DOHH2 (cell line): ENCODE measurements around the gene PRKCE.

Experiments used
- H3F3A ChIP-seq: fragments of 200-600 bp; sonication (generic), shearing (Covaris generic); 2 replicates; pipeline ENCODE4 v1.6.0; 2016; ENCODE audit warnings: antibody characterized with exemption, mild to moderate bottlenecking; ENCODE audit not compliant: control insufficient read depth, insufficient read depth
- H3K27ac ChIP-seq: fragments of 200-600 bp; sonication (generic); 2 replicates; pipeline ENCODE4 v1.5.1; 2014; ENCODE audit warnings: low read depth, mild to moderate bottlenecking, low read length, moderate library complexity
- H3K27me3 ChIP-seq: fragments of 200-600 bp; sonication (generic); 2 replicates; pipeline ENCODE4 v1.6.1; 2014; ENCODE audit warnings: mild to moderate bottlenecking, low read length, mixed read lengths; ENCODE audit not compliant: control insufficient read depth
- H3K36me3 ChIP-seq: fragments of 200-600 bp; sonication (generic); 2 replicates; pipeline ENCODE4 v1.6.1; 2014; ENCODE audit warnings: mild to moderate bottlenecking, low read length, moderate library complexity, mixed read lengths; ENCODE audit not compliant: control insufficient read depth
- H3K4me1 ChIP-seq: fragments of 200-600 bp; sonication (generic); 2 replicates; pipeline ENCODE4 v1.6.1; 2014; ENCODE audit warnings: mild to moderate bottlenecking, low read length, mixed read lengths; ENCODE audit not compliant: control insufficient read depth
- H3K4me2 ChIP-seq: fragments of 200-600 bp; sonication (generic); 2 replicates; pipeline ENCODE4 v1.6.0; 2014; ENCODE audit warnings: mild to moderate bottlenecking, low read length, moderate library complexity
- H3K4me3 ChIP-seq: fragments of 200-600 bp; sonication (generic); 2 replicates; pipeline ENCODE4 v1.5.1; 2014; ENCODE audit warnings: mild to moderate bottlenecking, low read length, mixed read lengths
- H3K79me2 ChIP-seq: fragments of 200-600 bp; sonication (generic); 2 replicates; pipeline ENCODE4 v1.6.1; 2014; ENCODE audit warnings: mild to moderate bottlenecking, low read length, mixed read lengths; ENCODE audit not compliant: control insufficient read depth
- H3K9me2 ChIP-seq: fragments of 200-600 bp; sonication (generic); replicated peaks from 2 replicates; pipeline ENCODE4 v1.6.1; 2014; ENCODE audit warnings: mild to moderate bottlenecking, low read length, mixed read lengths; ENCODE audit not compliant: control insufficient read depth
- H3K9me3 ChIP-seq: fragments of 200-600 bp; sonication (generic); 2 replicates; pipeline ENCODE4 v1.6.1; 2014; ENCODE audit warnings: antibody characterized with exemption, low read length, mixed read lengths; ENCODE audit not compliant: control insufficient read depth, insufficient read depth
- H4K20me1 ChIP-seq: fragments of 200-600 bp; sonication (generic); 2 replicates; pipeline ENCODE4 v1.6.0; 2014; ENCODE audit warnings: low read depth, mild to moderate bottlenecking, antibody characterized with exemption, low read length, moderate library complexity; ENCODE audit not compliant: control insufficient read depth, insufficient read depth
- EZH2phosphoT487 ChIP-seq: fragments of 200-600 bp; sonication (generic); IDR thresholded peaks from 2 replicates; pipeline ENCODE4 v1.6.1; 2017; ENCODE audit warnings: borderline replicate concordance, mild to moderate bottlenecking, antibody characterized with exemption, low read length, moderate library complexity, mixed read lengths
- TF ChIP-seq, protein P1 (sequence below): fragments of 200-600 bp; sonication (generic); IDR thresholded peaks from one replicate; pipeline ENCODE4 v1.5.1; 2014; ENCODE audit warnings: antibody characterized with exemption, mild to moderate bottlenecking, low read depth, low read length; ENCODE audit not compliant: poor library complexity, severe bottlenecking

The PRKCE gene

DNA sequence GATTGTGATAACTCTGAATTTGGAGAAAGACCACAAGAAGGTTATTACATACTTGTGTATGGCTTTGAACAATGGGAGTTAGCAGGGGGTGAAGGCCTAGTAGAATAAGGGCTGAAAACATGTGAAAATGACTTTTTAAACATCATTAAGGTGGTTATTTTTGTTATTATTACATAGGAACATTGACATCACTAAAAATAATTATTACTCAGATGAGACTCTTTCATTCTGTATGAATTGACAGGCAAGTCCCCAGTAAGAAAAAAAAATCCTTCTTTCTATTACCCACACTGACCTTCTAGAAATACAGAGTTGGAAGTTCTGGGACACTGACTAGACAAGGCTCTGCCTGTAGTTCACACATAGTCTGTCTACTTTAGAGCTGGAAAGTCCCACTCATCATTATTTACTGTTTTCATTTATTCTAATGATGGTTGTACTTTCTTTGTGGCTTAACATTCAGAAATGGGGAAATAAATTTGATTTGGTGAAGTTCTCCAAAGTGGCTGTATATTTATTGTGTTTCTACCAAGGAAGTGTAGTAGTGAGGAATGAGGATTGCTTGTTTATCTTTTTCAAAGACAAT is 426.1 kb downstream of the PRKCE start:
- Histone ChIP-seq H3K4me1 (no peaks in the 10 kb centered on the region), H3K9me3 (no peaks in the 10 kb centered on the region), H3F3A (no peaks in the 10 kb centered on the region), H4K20me1 (no peaks in the 10 kb centered on the region), H3K27ac (no peak overlapping the region), H3K36me3 (no peaks in the 10 kb centered on the region), H3K79me2 (no peaks in the 10 kb centered on the region), H3K4me3 (no peak overlapping the region), H3K27me3 (no peaks in the 10 kb centered on the region), H3K9me2 (no peaks in the 10 kb centered on the region), H3K4me2 (no peak overlapping the region)
- TF ChIP-seq, protein P1, sequence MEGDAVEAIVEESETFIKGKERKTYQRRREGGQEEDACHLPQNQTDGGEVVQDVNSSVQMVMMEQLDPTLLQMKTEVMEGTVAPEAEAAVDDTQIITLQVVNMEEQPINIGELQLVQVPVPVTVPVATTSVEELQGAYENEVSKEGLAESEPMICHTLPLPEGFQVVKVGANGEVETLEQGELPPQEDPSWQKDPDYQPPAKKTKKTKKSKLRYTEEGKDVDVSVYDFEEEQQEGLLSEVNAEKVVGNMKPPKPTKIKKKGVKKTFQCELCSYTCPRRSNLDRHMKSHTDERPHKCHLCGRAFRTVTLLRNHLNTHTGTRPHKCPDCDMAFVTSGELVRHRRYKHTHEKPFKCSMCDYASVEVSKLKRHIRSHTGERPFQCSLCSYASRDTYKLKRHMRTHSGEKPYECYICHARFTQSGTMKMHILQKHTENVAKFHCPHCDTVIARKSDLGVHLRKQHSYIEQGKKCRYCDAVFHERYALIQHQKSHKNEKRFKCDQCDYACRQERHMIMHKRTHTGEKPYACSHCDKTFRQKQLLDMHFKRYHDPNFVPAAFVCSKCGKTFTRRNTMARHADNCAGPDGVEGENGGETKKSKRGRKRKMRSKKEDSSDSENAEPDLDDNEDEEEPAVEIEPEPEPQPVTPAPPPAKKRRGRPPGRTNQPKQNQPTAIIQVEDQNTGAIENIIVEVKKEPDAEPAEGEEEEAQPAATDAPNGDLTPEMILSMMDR, result no peak
- TF ChIP-seq EZH2phosphoT487, result no peak

DNA sequence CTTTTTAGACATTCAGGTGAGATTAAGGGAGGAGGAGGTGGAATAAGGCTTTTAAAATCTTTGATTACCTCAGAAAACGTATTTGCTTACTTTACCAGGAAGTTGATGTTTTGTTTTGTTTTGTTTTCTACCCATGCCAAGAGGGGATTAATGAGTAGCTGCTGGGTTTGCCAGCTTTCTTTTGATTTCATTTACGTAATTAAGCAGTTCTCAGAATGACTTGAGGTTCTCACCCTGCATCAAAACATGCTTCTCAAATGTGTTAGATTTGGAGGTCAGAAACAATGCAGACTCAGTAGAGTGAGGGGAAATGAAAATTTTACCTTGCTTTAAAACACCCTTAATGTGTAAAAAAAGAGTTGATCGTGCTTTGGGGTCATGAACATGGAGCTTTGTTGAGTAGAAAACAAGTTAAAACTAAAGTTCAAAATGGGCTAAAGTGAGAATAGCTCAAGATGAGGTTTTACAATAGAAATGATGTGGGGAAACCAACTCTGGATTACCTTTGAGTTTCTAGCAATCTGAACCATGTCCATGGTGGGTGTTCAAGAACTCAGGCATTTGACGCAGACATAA is 428.6 kb downstream of the PRKCE start:
- no peak for TF ChIP-seq EZH2phosphoT487
- TF ChIP-seq, protein P1, result no peak
- H3K4me2 ChIP-seq, result no peak overlapping the region
- H3K9me2 ChIP-seq, result no peaks in the 10 kb centered on the region
- no peaks in the 10 kb centered on the region for H3K79me2 ChIP-seq
- no peaks in the 10 kb centered on the region for H3K9me3 ChIP-seq
- no peaks in the 10 kb centered on the region for H3K36me3 ChIP-seq
- H3F3A ChIP-seq, result no peaks in the 10 kb centered on the region
- H3K4me1 ChIP-seq, result no peaks in the 10 kb centered on the region
- H3K27ac ChIP-seq, result no peak overlapping the region
- no peak overlapping the region for H3K4me3 ChIP-seq
- no peaks in the 10 kb centered on the region for H3K27me3 ChIP-seq
- H4K20me1 ChIP-seq, result no peaks in the 10 kb centered on the region

DNA sequence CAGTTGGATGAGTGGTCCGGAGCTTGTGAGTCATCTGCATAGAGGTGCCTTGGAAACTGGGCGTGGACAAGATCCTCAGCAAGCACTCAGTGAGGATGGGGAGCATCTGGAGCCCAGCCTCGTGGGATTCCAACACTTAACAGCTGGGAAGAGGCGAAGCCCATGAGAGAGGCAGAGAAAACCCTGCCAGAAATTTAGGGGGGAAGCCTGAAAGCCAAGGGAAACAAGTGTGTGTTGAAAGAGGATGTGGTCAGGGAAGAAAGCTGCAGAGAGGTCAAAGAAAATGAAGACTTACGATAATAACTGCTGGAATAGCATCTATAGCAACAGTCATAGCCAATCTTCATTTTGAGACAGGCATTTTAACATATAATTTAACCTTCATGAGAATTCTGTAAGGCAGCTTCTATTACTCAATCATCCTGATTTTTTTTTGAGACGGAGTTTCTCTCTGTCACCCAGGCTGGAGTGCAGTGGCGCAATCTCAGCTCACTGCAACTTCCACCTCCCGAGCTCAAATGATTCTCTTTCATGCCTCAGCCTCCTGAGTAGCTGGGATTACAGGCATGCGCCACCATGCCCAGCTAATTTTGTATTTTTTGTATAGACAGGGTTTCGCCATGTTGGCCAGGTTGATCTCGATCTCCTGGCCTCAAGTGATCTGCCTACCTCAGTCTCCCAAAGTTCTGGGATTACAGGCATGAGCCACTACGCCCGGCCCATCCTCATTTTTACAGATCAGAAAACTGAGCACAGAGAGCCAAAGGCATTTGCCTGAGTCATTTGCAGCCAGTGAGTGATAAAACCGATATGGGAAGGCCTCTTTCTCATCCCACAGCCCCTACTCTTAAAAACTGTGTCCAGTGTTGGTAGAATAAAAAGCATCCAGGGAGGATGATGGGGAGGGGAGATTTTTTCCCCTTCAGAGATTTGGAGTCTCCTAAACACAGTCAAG is 431.3 kb downstream of the PRKCE start:
- Histone ChIP-seq H3K4me3 (no peak overlapping the region), H3F3A (no peaks in the 10 kb centered on the region), H3K9me3 (no peaks in the 10 kb centered on the region), H3K27me3 (no peaks in the 10 kb centered on the region), H3K27ac (no peak overlapping the region), H3K4me1 (no peaks in the 10 kb centered on the region), H3K4me2 (no peak overlapping the region), H3K36me3 (no peaks in the 10 kb centered on the region), H4K20me1 (no peaks in the 10 kb centered on the region), H3K79me2 (no peaks in the 10 kb centered on the region), H3K9me2 (no peaks in the 10 kb centered on the region)
- TF ChIP-seq, protein P1, result no peak
- TF ChIP-seq EZH2phosphoT487, result no peak
